Sigmoid colon (tissue), 4 donors: Measurements from ENCODE around the gene RFNG.

ENCODE experiments used
- CTCF ChIP-seq, 4 experiments: fragments of 450-650 bp in 3 of 4; fragments of 200-600 bp in 1 of 4; IDR thresholded peaks; one replicate each; pipeline ENCODE4 v1.5.1; 2016 to 2019; ENCODE audit warnings: antibody characterized with exemption in 4 of 4, mild to moderate bottlenecking in 3 of 4, moderate library complexity in 2 of 4
- EP300 ChIP-seq, 4 donors: sonication (generic); formaldehyde crosslinking; IDR thresholded peaks; one replicate each; pipeline ENCODE4 v1.6.1; 2017; ENCODE audit warnings: antibody characterized with exemption in 4 of 4
- POLR2A ChIP-seq, 2 donors: fragments of 450-650 bp; IDR thresholded peaks; one replicate each; pipeline ENCODE4 v1.6.1; 2016; ENCODE audit warnings: antibody characterized with exemption in 2 of 2, mild to moderate bottlenecking in 2 of 2, moderate library complexity in 2 of 2
- POLR2AphosphoS5 ChIP-seq, 4 donors: sonication (generic); formaldehyde crosslinking; IDR thresholded peaks; one replicate each; pipeline ENCODE4 v1.6.1; 2017; ENCODE audit warnings: antibody characterized with exemption in 4 of 4

DNA sequence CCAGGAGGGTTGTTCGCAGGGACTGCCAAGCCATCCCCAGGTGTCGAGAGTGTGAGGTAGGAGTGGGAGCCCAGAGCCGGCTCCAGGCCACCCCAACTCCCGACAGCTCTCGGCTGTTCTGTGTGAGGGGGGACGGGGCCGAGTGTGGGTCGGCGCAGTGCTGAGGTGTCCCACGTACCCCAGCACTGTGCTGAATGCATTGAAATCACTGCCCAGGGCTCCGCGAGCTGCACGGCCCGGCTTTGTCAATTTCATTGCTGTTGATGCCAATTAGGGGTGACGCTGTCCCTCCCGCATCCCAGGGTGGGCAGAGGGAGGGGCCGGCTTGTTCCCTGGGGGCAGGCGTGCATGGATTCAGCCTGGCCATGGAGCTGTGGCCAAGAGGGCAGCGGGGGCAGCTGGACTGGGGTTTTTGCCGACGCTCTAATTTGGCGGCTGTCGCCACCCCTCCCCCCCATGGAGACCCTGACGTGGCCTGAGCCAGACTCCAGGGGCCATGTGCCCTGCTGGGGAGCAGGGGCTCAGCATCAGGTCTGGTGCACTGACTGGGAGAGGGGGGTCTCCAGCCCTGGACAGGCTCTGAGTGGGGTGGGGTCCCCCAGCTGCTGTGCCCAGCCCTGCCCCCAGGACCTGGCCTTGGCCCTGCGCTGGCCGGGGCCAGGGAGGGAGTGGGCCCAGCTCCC is 43.2 kb downstream of the RFNG start:
- no peak for TF ChIP-seq CTCF (IDR thresholded peaks at IDR 0.05)
- no peak for TF ChIP-seq EP300 (IDR thresholded peaks at IDR 0.05)
- TF ChIP-seq POLR2AphosphoS5 (IDR thresholded peaks at IDR 0.05), result no peak
- no peak for TF ChIP-seq POLR2A (IDR thresholded peaks at IDR 0.05)
